K562 (cell line): Measurements from ENCODE around the gene OR12D2. TPM values are rescaled to one million over a fixed set of nuclear protein-coding genes. Genes with fewer than 3 reads are reported as not detected.

Source experiments
- ATAC-seq: fragments of 200-7000 bp; cut with Tn5 transposase; 3 replicates; pipeline ENCODE4 v1.9.1; 2020; ENCODE audit warnings: moderate library complexity
- BruUV-seq: library from RNA; stranded (reverse); fragments of 400-500 nt; replicated peaks from 2 replicates; lab custom pipeline; 2021; lab: Mats Ljungman, UMichigan
- CTCF ChIA-PET: fragments of 300-600 bp; formaldehyde crosslinking; extraction: SDS; loops from one replicate; lab custom pipeline; 2021; ENCODE audit warnings: low intra/inter-chr PET ratio; lab: Yijun Ruan, JAX
- POLR2A ChIA-PET: fragments of 300-600, 350-650 bp; sonication (Branson Sonifier 250); formaldehyde crosslinking; extraction: SDS; loops from one replicate; lab custom pipeline; 2021; ENCODE audit warnings: antibody characterized with exemption, inconsistent platforms; lab: Yijun Ruan, JAX
- DNase-seq, 4 experiments: peaks; one replicate each; pipeline versions ENCODE4 v3.0.0 to v3.0.0-alpha.2; 2011 to 2018; ENCODE audit warnings: low spot score in 3 of 4, mixed read lengths in 3 of 4; ENCODE audit errors: extremely low read depth in 1 of 4
- FAIRE-seq: peaks from 2 replicates; lab custom pipeline; 2011; peaks lifted over from hg19 to GRCh38; lab: Jason Lieb, UNC
- H2AFZ ChIP-seq: 2 replicates; pipeline ENCODE4 v1.6.0; 2011; ENCODE audit warnings: low read depth, low read length, control low read depth, inconsistent platforms
- H3K27ac ChIP-seq: fragments of 200-600 bp; 3 replicates; pipeline ENCODE4 v1.8.0; 2011; ENCODE audit warnings: low read depth, mild to moderate bottlenecking, control low read depth, inconsistent platforms, low read length, moderate library complexity, mixed read lengths; ENCODE audit errors: extremely low read depth
- H3K27me3 ChIP-seq, 2 experiments: fragments of 300-600 bp in 1 of 2; 2 replicates in 1 of 2; 3 replicates in 1 of 2; pipeline versions ENCODE4 v1.6.0 to v1.8.0; 2011; ENCODE audit warnings: inconsistent platforms in 2 of 2, low read length in 2 of 2, mild to moderate bottlenecking in 1 of 2, mixed read lengths in 1 of 2, moderate library complexity in 1 of 2; ENCODE audit not compliant: control insufficient read depth in 2 of 2, insufficient read depth in 2 of 2
- H3K36me3 ChIP-seq: fragments of 300-600 bp; 3 replicates; pipeline ENCODE4 v1.8.0; 2011; ENCODE audit warnings: mild to moderate bottlenecking, low read length, inconsistent platforms; ENCODE audit not compliant: control insufficient read depth, insufficient read depth
- H3K4me1 ChIP-seq, 2 experiments: fragments of 200-600 bp in 1 of 2; replicated peaks in 1 of 2; 2 replicates in 1 of 2; 3 replicates in 1 of 2; pipeline versions ENCODE4 v1.5.1 to v1.8.0; 2011; ENCODE audit warnings: inconsistent platforms in 2 of 2, low read length in 2 of 2, mild to moderate bottlenecking in 1 of 2, mixed read lengths in 1 of 2, moderate library complexity in 1 of 2; ENCODE audit not compliant: control insufficient read depth in 2 of 2, insufficient read depth in 2 of 2
- H3K4me2 ChIP-seq: 2 replicates; pipeline ENCODE4 v1.6.1; 2011; ENCODE audit warnings: low read length, control low read depth, inconsistent platforms, mixed read lengths; ENCODE audit not compliant: insufficient read depth
- H3K4me3 ChIP-seq: fragments of 200-600 bp; sonication (generic), shearing (Covaris generic); 2 replicates; pipeline ENCODE4 v1.5.1; 2016; ENCODE audit warnings: control low read depth, inconsistent platforms
- H3K79me2 ChIP-seq: fragments of 200-600 bp; 3 replicates; pipeline ENCODE4 v1.8.0; 2011; ENCODE audit warnings: low read length, inconsistent platforms; ENCODE audit not compliant: control insufficient read depth, insufficient read depth
- H3K9ac ChIP-seq, 2 experiments: 2 replicates each; pipeline versions ENCODE4 v1.6.0 to v1.6.1; 2011; ENCODE audit warnings: low read depth in 2 of 2, low read length in 2 of 2, control low read depth in 1 of 2, inconsistent platforms in 1 of 2, mild to moderate bottlenecking in 1 of 2, mixed read lengths in 1 of 2; ENCODE audit not compliant: insufficient read depth in 1 of 2
- H3K9me1 ChIP-seq: one replicate; pipeline ENCODE4 v1.6.0; 2011; ENCODE audit warnings: inconsistent platforms, mild to moderate bottlenecking, low read length, moderate library complexity; ENCODE audit not compliant: control insufficient read depth, insufficient read depth
- H3K9me3 ChIP-seq: replicated peaks from 2 replicates; pipeline ENCODE4 v1.5.1; 2011; ENCODE audit warnings: low read depth, low read length, inconsistent platforms; ENCODE audit not compliant: control insufficient read depth, insufficient read depth
- H4K20me1 ChIP-seq: replicated peaks from 2 replicates; pipeline ENCODE4 v1.6.1; 2011; ENCODE audit warnings: low read length, inconsistent platforms, mixed read lengths; ENCODE audit not compliant: control insufficient read depth, insufficient read depth
- BCL6 ChIP-seq: fragments of 250-450 bp; sonication (Bioruptor Pico); IDR thresholded peaks from 2 replicates; pipeline ENCODE4 v1.4.0; 2020
- CCNT2 ChIP-seq: IDR thresholded peaks from 2 replicates; pipeline ENCODE4 v1.6.1; 2011; ENCODE audit warnings: borderline replicate concordance, low read depth, mild to moderate bottlenecking, moderate library complexity, mixed read lengths, low read length; ENCODE audit not compliant: insufficient read length; ENCODE audit errors: extremely low read depth
- CXXC5 ChIP-seq: fragments of 250-450 bp; sonication (Bioruptor Pico); IDR thresholded peaks from 2 replicates; pipeline ENCODE4 v1.8.0; 2022; ENCODE audit warnings: inconsistent platforms, mild to moderate bottlenecking, moderate library complexity
- ERF ChIP-seq: fragments of 450-650 bp; formaldehyde crosslinking; IDR thresholded peaks from 2 replicates; pipeline ENCODE4 v1.4.0; 2020; ENCODE audit warnings: mild to moderate bottlenecking, mixed read lengths
- ETV1 ChIP-seq: fragments of 450-650 bp; conservative IDR thresholded peaks from 2 replicates; pipeline ENCODE4 v1.6.1; 2016; ENCODE audit warnings: missing genetic modification characterization, control low read depth, low read depth, missing compliant biosample characterization
- JUNB ChIP-seq: fragments of 450-650 bp; formaldehyde crosslinking; conservative IDR thresholded peaks from 2 replicates; pipeline ENCODE4 v1.4.0; 2020; ENCODE audit warnings: mild to moderate bottlenecking
- MAFG ChIP-seq: fragments of 450-650 bp; conservative IDR thresholded peaks from 2 replicates; pipeline ENCODE4 v1.6.1; 2016; ENCODE audit warnings: missing genetic modification characterization, missing compliant biosample characterization
- MCM2 ChIP-seq: fragments of 450-650 bp; IDR thresholded peaks from 2 replicates; pipeline ENCODE4 v1.6.1; 2017; ENCODE audit warnings: low read depth, mild to moderate bottlenecking
- MCM5 ChIP-seq: fragments of 450-650 bp; IDR thresholded peaks from 2 replicates; pipeline ENCODE4 v1.6.1; 2016; ENCODE audit warnings: low read depth
- NCOA4 ChIP-seq: fragments of 450-650 bp; IDR thresholded peaks from 2 replicates; pipeline ENCODE4 v1.6.1; 2018; ENCODE audit warnings: mild to moderate bottlenecking; ENCODE audit not compliant: partially characterized antibody
- PTRF ChIP-seq: fragments of 450-650 bp; IDR thresholded peaks from 2 replicates; pipeline ENCODE4 v1.6.1; 2016; ENCODE audit warnings: mild to moderate bottlenecking, missing genetic modification characterization, missing compliant biosample characterization
- PTTG1 ChIP-seq: fragments of 450-650 bp; IDR thresholded peaks from 2 replicates; pipeline ENCODE4 v1.6.1; 2016; ENCODE audit warnings: low read depth, mild to moderate bottlenecking, missing genetic modification characterization, missing compliant biosample characterization
- SAFB2 ChIP-seq: fragments of 200-400 bp; formaldehyde crosslinking; IDR thresholded peaks from 2 replicates; pipeline ENCODE4 v1.6.1; 2018; ENCODE audit warnings: borderline replicate concordance, low read length, low read depth, moderate library complexity; ENCODE audit not compliant: severe bottlenecking
- TARDBP ChIP-seq: fragments of 450-650 bp; IDR thresholded peaks from 2 replicates; pipeline ENCODE4 v1.6.1; 2016
- TEAD1 ChIP-seq, 2 experiments: fragments of 450-650 bp in 1 of 2; sonication (generic) in 1 of 2; formaldehyde crosslinking; IDR thresholded peaks; 2 replicates each; pipeline versions ENCODE4 v1.4.0 to v1.8.0; 2020 to 2022; ENCODE audit warnings: mild to moderate bottlenecking in 2 of 2, missing genetic modification reagents in 1 of 2
- ZNF583 ChIP-seq: fragments of 250-450 bp; sonication (Bioruptor Pico); IDR thresholded peaks from 2 replicates; pipeline ENCODE4 v1.4.0; 2020
- WGBS: fragments of 100-300 bp; shearing (Covaris generic); methylation state at CpG from one replicate; pipeline ENCODE4 v1.1.6; 2016; ENCODE audit warnings: low coverage, mixed read lengths; ENCODE audit not compliant: insufficient coverage; ENCODE audit errors: missing lambda C conversion rate; 5-methylcytosine and 5-hydroxymethylcytosine counted together
- in situ Hi-C: fragments of 300-500 bp; cut with MboI; formaldehyde crosslinking; loops from 4 replicates; pipeline ENCODE4 v1.15.0; 2018; ENCODE audit warnings: inconsistent platforms, mixed read lengths
- intact Hi-C: fragments of 100-400 bp; cut with micrococcal nuclease; formaldehyde crosslinking; loops from 2 replicates; pipeline ENCODE4 v1.14.2; 2022
- polyA plus RNA-seq, 8 experiments: library from polyadenylated mRNA; depleted of rRNA in 4 of 8; stranded (reverse) in 5 of 8; unstranded in 3 of 8; fragments of >200 nt; fragmentation: Nextera tagmentation in 2 of 8; fragmentation: Illumina TruSeq in 1 of 8; extraction: Ambion mirVana in 2 of 8; extraction: Trizol in 1 of 8; gene quantifications; 2 replicates each; pipeline versions ENCODE4 v1.2.1 to v1.2.3, GENCODE V29; 2011 to 2014; ENCODE audit warnings: inconsistent platforms in 1 of 8, missing spikeins in 1 of 8
- total RNA-seq, 7 experiments: library from RNA; depleted of rRNA in 6 of 7; stranded (reverse); fragments of >200 nt in 6 of 7; fragmentation: Illumina TruSeq in 2 of 7; extraction: Trizol in 2 of 7; gene quantifications; 2 replicates each; pipeline versions ENCODE4 v1.2.1 to v1.2.3, GENCODE V29; 2011 to 2021; ENCODE audit warnings: low replicate concordance in 1 of 7
- TF ChIP-seq, protein P1 (sequence below): fragments of 450-650 bp; formaldehyde crosslinking; IDR thresholded peaks from 2 replicates; pipeline ENCODE4 v1.4.0; 2022; ENCODE audit warnings: missing genetic modification characterization

The OR12D2 gene
- total and polyA plus RNA-seq, 9 of the 15 experiments (the other 6 are each of a cell fraction or from before 2014, with no cell fraction given), result not detected

DNA sequence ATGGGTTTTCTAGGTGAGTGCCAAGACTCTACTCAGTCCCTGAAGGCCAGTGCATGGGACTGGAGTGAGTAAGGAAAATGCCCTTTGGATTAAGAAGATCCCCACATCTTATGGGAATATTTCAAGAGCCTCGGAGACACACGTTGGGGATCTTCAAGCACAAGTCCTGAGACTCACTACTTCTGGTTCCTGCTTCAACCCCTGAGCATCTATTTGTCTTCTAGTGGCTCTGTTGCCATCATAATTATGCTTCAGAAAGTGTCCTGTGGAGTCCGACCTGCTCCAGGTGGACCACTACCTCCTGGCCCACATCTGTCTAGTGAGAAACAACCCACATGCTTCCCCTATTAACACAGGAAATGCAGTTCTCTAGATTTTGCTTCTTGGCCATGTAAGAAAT is 26.7 kb upstream of the OR12D2 start, which contains the start of gene OR5V1:
OR5V1 (minus strand) TSS at position 101 of the 400 bp plus-strand sequence. CDS start 12,670 bp downstream, outside the sequence.
- DNase-seq (no peak), FAIRE-seq (no peak), ATAC-seq (no peak)
- in situ Hi-C loops (no loop called here), intact Hi-C loops (no loop called here)
- Histone ChIP-seq H3K9me1 (no peaks in the 10 kb centered on the region), H3K9me3 (no peaks in the 10 kb centered on the region), H3K4me2 (no peak within 1 kb of the TSS), H3K27me3 (no peaks in the 10 kb centered on the region), H3K79me2 (no peaks in the 10 kb centered on the region), H2AFZ (no peak within 1 kb of the TSS), H3K9ac (no peak within 1 kb of the TSS), H3K4me3 (no peak within 1 kb of the TSS), H3K27ac (no peak within 1 kb of the TSS), H3K4me1 (no peaks in the 10 kb centered on the region), H3K36me3 (no peaks in the 10 kb centered on the region), H4K20me1 (no peaks in the 10 kb centered on the region)
- no TSS peak for BruUV-seq
- WGBS, result 0% methylated on average over 3 of the region's 3 CpGs
- TF ChIP-seq BCL6 (CRISPR knock-in tag) (no peak), PTRF (tag) (no peak)
- ChIA-PET POLR2A (interaction anchor here (0.5 kb wide), 2 partner anchors 469 to 1216 kb away, joined by 3 read pairs; no protein-coding TSS in a partner anchor), CTCF (no interaction called here)

DNA sequence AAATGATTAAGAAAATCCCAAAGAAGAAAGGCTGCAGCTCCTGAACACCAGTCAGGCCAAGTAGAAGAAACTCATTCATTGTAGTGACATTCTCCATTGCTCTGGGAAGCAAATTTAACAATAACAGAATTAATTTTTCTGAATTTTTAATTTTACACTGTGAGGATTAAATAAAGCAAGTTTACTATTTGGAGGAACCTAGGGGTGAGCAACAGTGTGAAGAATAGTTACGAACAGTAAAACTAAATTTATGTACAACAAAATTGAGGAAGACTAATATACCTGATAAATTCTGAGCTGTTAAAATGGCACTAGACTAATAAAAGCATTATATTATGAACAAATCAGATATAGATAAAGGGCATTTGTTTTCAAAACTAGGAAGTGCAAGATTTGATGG is 20.2 kb upstream of the OR12D2 start, which contains the start of gene OR12D3:
OR12D3 (minus strand) TSS at position 101 of the 400 bp plus-strand sequence; CDS start at position 97, 4 bp downstream.
- H3K27ac ChIP-seq, result no peak within 1 kb of the TSS
- no peaks in the 10 kb centered on the region for H3K4me1 ChIP-seq
- H3K9ac ChIP-seq, result no peak within 1 kb of the TSS
- BruUV-seq, result no TSS peak
- H3K27me3 ChIP-seq, result peaks cover 2 to 3% of the 10 kb centered on the region in 2 experiments; a peak in 1 of 5 replicates
- H4K20me1 ChIP-seq, result no peaks in the 10 kb centered on the region
- H3K4me2 ChIP-seq, result no peak within 1 kb of the TSS
- H3K4me3 ChIP-seq, result no peak within 1 kb of the TSS
- H3K9me1 ChIP-seq, result no peaks in the 10 kb centered on the region
- FAIRE-seq (no peak), DNase-seq (no peak), ATAC-seq (no peak)
- no peak for TF ChIP-seq PTRF (tag)
- TF ChIP-seq MCM2, result no peak
- TF ChIP-seq TEAD1 (CRISPR knock-in tag; IDR thresholded peaks at IDR 0.05), result no peak
- TF ChIP-seq ZNF583 (CRISPR knock-in tag), result no peak
- TF ChIP-seq ETV1, result no peak
- TF ChIP-seq CXXC5 (CRISPR knock-in tag), result no peak
- no peak for TF ChIP-seq NCOA4
- no peak for TF ChIP-seq PTTG1 (tag)
- no peak for TF ChIP-seq SAFB2
- TF ChIP-seq ERF, result no peak
- no peak for TF ChIP-seq CCNT2
- TF ChIP-seq, protein P1, sequence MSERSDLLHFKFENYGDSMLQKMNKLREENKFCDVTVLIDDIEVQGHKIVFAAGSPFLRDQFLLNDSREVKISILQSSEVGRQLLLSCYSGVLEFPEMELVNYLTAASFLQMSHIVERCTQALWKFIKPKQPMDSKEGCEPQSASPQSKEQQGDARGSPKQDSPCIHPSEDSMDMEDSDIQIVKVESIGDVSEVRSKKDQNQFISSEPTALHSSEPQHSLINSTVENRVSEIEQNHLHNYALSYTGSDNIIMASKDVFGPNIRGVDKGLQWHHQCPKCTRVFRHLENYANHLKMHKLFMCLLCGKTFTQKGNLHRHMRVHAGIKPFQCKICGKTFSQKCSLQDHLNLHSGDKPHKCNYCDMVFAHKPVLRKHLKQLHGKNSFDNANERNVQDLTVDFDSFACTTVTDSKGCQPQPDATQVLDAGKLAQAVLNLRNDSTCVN, result no peak
- TF ChIP-seq TARDBP, result no peak
- no peak for TF ChIP-seq MAFG (tag)
- TF ChIP-seq MCM5, result no peak
- TF ChIP-seq JUNB (CRISPR knock-in tag), result no peak
- H3K79me2 ChIP-seq, result no peaks in the 10 kb centered on the region
- 0% methylated on average over 1 of the region's 1 CpG for WGBS
- in situ Hi-C loops (no loop called here), intact Hi-C loops (no loop called here)
- CTCF ChIA-PET, result no interaction called here
- H3K9me3 ChIP-seq, result no peaks in the 10 kb centered on the region
- POLR2A ChIA-PET, result no interaction called here
- no peak within 1 kb of the TSS for H2AFZ ChIP-seq
- H3K36me3 ChIP-seq, result no peaks in the 10 kb centered on the region
